Neuronal stem cell (in vitro differentiated cells): ENCODE results near the gene GIT2.
A peak's percentile ranks its signal among the peaks of the same experiment; 100 is the strongest.

ENCODE experiments used
- DNase-seq: peaks from one replicate; pipeline ENCODE4 v3.0.0-alpha.2; 2013; ENCODE audit warnings: low spot score
- H2AFZ ChIP-seq: one replicate; pipeline ENCODE4 v1.6.1; 2013; ENCODE audit warnings: mild to moderate bottlenecking, low read length, inconsistent platforms
- H2AK5ac ChIP-seq: 2 replicates; pipeline ENCODE4 v1.6.1; 2013; ENCODE audit warnings: low read depth, mild to moderate bottlenecking, inconsistent platforms, low read length, moderate library complexity, mixed read lengths
- H2BK120ac ChIP-seq: 2 replicates; pipeline ENCODE4 v1.6.1; 2013; ENCODE audit warnings: low read depth, mild to moderate bottlenecking, inconsistent platforms, low read length, moderate library complexity, mixed read lengths
- H2BK12ac ChIP-seq: one replicate; pipeline ENCODE4 v1.6.1; 2013; ENCODE audit warnings: low read length, inconsistent platforms
- H2BK15ac ChIP-seq: 2 replicates; pipeline ENCODE4 v1.6.1; 2013; ENCODE audit warnings: mild to moderate bottlenecking, low read length, inconsistent platforms, mixed read lengths
- H2BK5ac ChIP-seq: one replicate; pipeline ENCODE4 v1.6.1; 2013; ENCODE audit warnings: inconsistent platforms, mild to moderate bottlenecking, low read length, moderate library complexity
- H3K14ac ChIP-seq: one replicate; pipeline ENCODE4 v1.6.1; 2013; ENCODE audit warnings: low read length, inconsistent platforms
- H3K18ac ChIP-seq: 2 replicates; pipeline ENCODE4 v1.6.1; 2013; ENCODE audit warnings: low read length, inconsistent platforms
- H3K23ac ChIP-seq: 2 replicates; pipeline ENCODE4 v1.6.1; 2013; ENCODE audit warnings: low read depth, mild to moderate bottlenecking, mixed read lengths, low read length, inconsistent platforms; ENCODE audit not compliant: poor library complexity
- H3K27ac ChIP-seq: replicated peaks from 3 replicates; pipeline ENCODE4 v1.5.1; 2013; ENCODE audit warnings: low read length, inconsistent platforms
- H3K27me3 ChIP-seq, 3 experiments: 2 replicates each; pipeline ENCODE4 v1.6.1; 2013; ENCODE audit warnings: low read length in 3 of 3, mild to moderate bottlenecking in 2 of 3, inconsistent platforms in 1 of 3, low read depth in 1 of 3, mixed read lengths in 1 of 3, moderate library complexity in 1 of 3; ENCODE audit not compliant: control insufficient read depth in 3 of 3, insufficient read depth in 3 of 3
- H3K36me3 ChIP-seq, 2 donors: replicated peaks in 1 of 2; 2 replicates each; pipeline ENCODE4 v1.6.1; 2013; ENCODE audit warnings: low read length in 2 of 2; ENCODE audit not compliant: control insufficient read depth in 2 of 2, insufficient read depth in 2 of 2
- H3K4ac ChIP-seq: 2 replicates; pipeline ENCODE4 v1.6.1; 2013; ENCODE audit warnings: inconsistent platforms, mild to moderate bottlenecking, low read length, moderate library complexity
- H3K4me1 ChIP-seq, 2 donors: 1 replicate in 1 of 2; 2 replicates in 1 of 2; pipeline ENCODE4 v1.6.1; 2013; ENCODE audit warnings: low read length in 2 of 2, low read depth in 1 of 2; ENCODE audit not compliant: control insufficient read depth in 2 of 2, insufficient read depth in 1 of 2
- H3K4me2 ChIP-seq: one replicate; pipeline ENCODE4 v1.6.1; 2013; ENCODE audit warnings: mild to moderate bottlenecking, low read length, inconsistent platforms; ENCODE audit not compliant: insufficient read depth, poor library complexity, severe bottlenecking
- H3K4me3 ChIP-seq, 2 donors: 2 replicates each; pipeline ENCODE4 v1.5.1; 2013; ENCODE audit warnings: low read length in 2 of 2, mild to moderate bottlenecking in 2 of 2, inconsistent platforms in 1 of 2, moderate library complexity in 1 of 2
- H3K79me1 ChIP-seq: one replicate; pipeline ENCODE4 v1.6.1; 2013; ENCODE audit warnings: low read depth, mild to moderate bottlenecking, inconsistent platforms, low read length, moderate library complexity
- H3K9ac ChIP-seq: one replicate; pipeline ENCODE4 v1.6.1; 2013; ENCODE audit warnings: mild to moderate bottlenecking, low read depth, low read length, inconsistent platforms; ENCODE audit not compliant: poor library complexity
- H3K9me3 ChIP-seq, 2 donors: replicated peaks in 1 of 2; 2 replicates each; pipeline versions ENCODE3 to v1.6.1; 2013; ENCODE audit warnings: low read length in 2 of 2, mild to moderate bottlenecking in 2 of 2, inconsistent platforms in 1 of 2, low read depth in 1 of 2, mixed read lengths in 1 of 2, moderate library complexity in 1 of 2; ENCODE audit not compliant: control insufficient read depth in 2 of 2, insufficient read depth in 1 of 2
- H4K8ac ChIP-seq: one replicate; pipeline ENCODE4 v1.6.1; 2013; ENCODE audit warnings: low read depth, mild to moderate bottlenecking, inconsistent platforms, low read length, moderate library complexity
- H4K91ac ChIP-seq: one replicate; pipeline ENCODE4 v1.6.1; 2013; ENCODE audit warnings: low read length, low read depth, mild to moderate bottlenecking, inconsistent platforms; ENCODE audit not compliant: poor library complexity
- WGBS, 2 donors: extraction: QIAGEN DNeasy Blood & Tissue Kit; methylation state at CpG; one replicate each; pipeline ENCODE4 v1.1.7; 2013; ENCODE audit warnings: missing lambda C conversion rate in 2 of 2, mixed read lengths in 1 of 2; ENCODE audit not compliant: insufficient read length in 2 of 2, insufficient replicate concordance in 1 of 2; ENCODE audit errors: extremely low coverage in 2 of 2; 5-methylcytosine and 5-hydroxymethylcytosine counted together

The GIT2 gene

GRCh38 chr12:110038741-110039084, 42.5 kb upstream of the GIT2 start:
- no peak overlapping the region for H3K27ac ChIP-seq

GRCh38 chr12:110037315-110037714, 41.1 kb upstream of the GIT2 start:
- Histone ChIP-seq H3K4me1 (peaks cover 0 to 2% of the 10 kb centered on the region in 2 donors), H3K9me3 (no peaks in the 10 kb centered on the region), H3K4me2 (no peak overlapping the region), H3K79me1 (no peaks in the 10 kb centered on the region), H4K8ac (no peak overlapping the region), H2BK5ac (no peak overlapping the region), H2AK5ac (no peak overlapping the region), H3K9ac (no peak overlapping the region), H3K23ac (no peak overlapping the region), H2BK120ac (no peak overlapping the region), H3K27me3 (no peaks in the 10 kb centered on the region), H2BK12ac (no peak overlapping the region), H2AFZ (no peak overlapping the region), H4K91ac (no peak overlapping the region), H3K27ac (no peak overlapping the region), H3K4me3 (peak overlapping the region in 1 of 2 donors; percentile 9), H3K14ac (no peak overlapping the region), H3K4ac (no peak overlapping the region), H3K36me3 (peaks cover 22 to 84% of the 10 kb centered on the region in 2 donors), H3K18ac (no peak overlapping the region), H2BK15ac (no peak overlapping the region)
- no peak for DNase-seq
- no CpG with 5 or more reads among the region's 5 CpGs for WGBS, 2 donors

More at GRCh38 chr12:110038741-110039084, 42.5 kb upstream of the GIT2 start:
- Histone ChIP-seq H3K27me3 (no peaks in the 10 kb centered on the region), H4K8ac (no peak overlapping the region), H3K9ac (no peak overlapping the region), H2BK120ac (no peak overlapping the region), H2AK5ac (no peak overlapping the region), H3K4me1 (peaks cover 0 to 4% of the 10 kb centered on the region in 2 donors), H3K4ac (no peak overlapping the region), H3K4me3 (no peak overlapping the region), H3K23ac (no peak overlapping the region), H3K79me1 (no peaks in the 10 kb centered on the region), H3K14ac (no peak overlapping the region), H4K91ac (no peak overlapping the region), H2BK5ac (no peak overlapping the region), H3K9me3 (no peaks in the 10 kb centered on the region), H3K4me2 (no peak overlapping the region), H2BK15ac (no peak overlapping the region), H3K18ac (no peak overlapping the region), H2AFZ (no peak overlapping the region), H3K36me3 (peaks cover 22 to 79% of the 10 kb centered on the region in 2 donors), H2BK12ac (no peak overlapping the region)
- WGBS, 2 donors, result no CpG with 5 or more reads among the region's 5 CpGs
- no peak for DNase-seq

- no peak overlapping the region for H4K91ac ChIP-seq
- no peak overlapping the region for H2BK120ac ChIP-seq
- H3K27ac ChIP-seq, result no peak overlapping the region
- no peak overlapping the region for H4K8ac ChIP-seq
- WGBS, 2 donors, result no CpG with 5 or more reads among the region's 7 CpGs
- no peak overlapping the region for H2AK5ac ChIP-seq
- H3K36me3 ChIP-seq, result peaks cover 16 to 85% of the 10 kb centered on the region in 2 donors
- peaks cover 0 to 2% of the 10 kb centered on the region in 2 donors for H3K4me1 ChIP-seq
- no peaks in the 10 kb centered on the region for H3K79me1 ChIP-seq
- no peaks in the 10 kb centered on the region for H3K9me3 ChIP-seq
- no peak for DNase-seq
- H3K23ac ChIP-seq, result no peak overlapping the region
- no peak overlapping the region for H3K14ac ChIP-seq
- no peak overlapping the region for H2BK5ac ChIP-seq
- no peak overlapping the region for H3K4ac ChIP-seq
- no peaks in the 10 kb centered on the region for H3K27me3 ChIP-seq
- no peak overlapping the region for H2BK12ac ChIP-seq
- no peak overlapping the region for H3K9ac ChIP-seq
- H2BK15ac ChIP-seq, result no peak overlapping the region
- no peak overlapping the region for H2AFZ ChIP-seq
- H3K4me3 ChIP-seq, result no peak overlapping the region
- no peak overlapping the region for H3K4me2 ChIP-seq
- no peak overlapping the region for H3K18ac ChIP-seq
These were observed 39.5 kb upstream of the GIT2 start for GRCh38 chr12:110035534-110036104.

GRCh38 chr12:110033888-110034287, 37.7 kb upstream of the GIT2 start:
- no peaks in the 10 kb centered on the region for H3K79me1 ChIP-seq
- H3K27me3 ChIP-seq, result no peaks in the 10 kb centered on the region
- H3K23ac ChIP-seq, result no peak overlapping the region
- no peak overlapping the region for H3K18ac ChIP-seq
- peaks cover 14 to 88% of the 10 kb centered on the region in 2 donors for H3K36me3 ChIP-seq
- no peak overlapping the region for H2AFZ ChIP-seq
- H2BK5ac ChIP-seq, result no peak overlapping the region
- no peak overlapping the region for H3K27ac ChIP-seq
- H3K4me1 ChIP-seq, result peaks cover 0 to 2% of the 10 kb centered on the region in 2 donors
- H4K8ac ChIP-seq, result no peak overlapping the region
- no peak overlapping the region for H4K91ac ChIP-seq
- H2AK5ac ChIP-seq, result no peak overlapping the region
- no CpG with 5 or more reads among the region's 3 CpGs for WGBS, 2 donors
- no peak for DNase-seq
- H3K9ac ChIP-seq, result no peak overlapping the region
- H2BK15ac ChIP-seq, result no peak overlapping the region
- H3K4ac ChIP-seq, result no peak overlapping the region
- no peak overlapping the region for H2BK12ac ChIP-seq
- no peak overlapping the region for H3K4me3 ChIP-seq
- H3K4me2 ChIP-seq, result no peak overlapping the region
- no peak overlapping the region for H2BK120ac ChIP-seq
- no peak overlapping the region for H3K14ac ChIP-seq
- no peaks in the 10 kb centered on the region for H3K9me3 ChIP-seq
